ENCODE results near the gene PTCD3.

DNA sequence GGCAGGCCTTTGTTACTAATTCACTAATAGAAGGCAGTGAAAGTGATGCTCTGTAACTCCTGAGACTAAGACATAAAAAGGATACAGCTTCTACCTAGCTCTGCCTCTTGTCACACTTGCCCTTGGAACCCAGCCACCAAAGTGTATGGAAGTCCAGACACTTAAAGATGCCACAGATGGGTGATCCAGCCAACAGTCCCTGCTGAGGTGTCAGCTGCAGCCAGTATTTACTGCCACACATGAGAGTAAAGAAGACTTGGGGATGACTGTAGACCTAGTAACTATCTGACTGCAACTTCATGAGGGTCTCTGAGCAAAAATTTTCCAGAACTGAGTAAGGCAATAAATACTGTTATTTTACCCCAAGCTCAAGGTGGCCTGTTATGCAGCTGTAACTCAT lies 80.4 kb downstream of the PTCD3 start:
- TF ChIP-seq POLR2AphosphoS5 (IDR thresholded peaks at IDR 0.05; ENCODE audit: low read depth) (no peak), SPI1 (IDR thresholded peaks at IDR 0.05; ENCODE audit: borderline replicate concordance, low read depth) (no peak)
- TF ChIP-seq, protein P1, sequence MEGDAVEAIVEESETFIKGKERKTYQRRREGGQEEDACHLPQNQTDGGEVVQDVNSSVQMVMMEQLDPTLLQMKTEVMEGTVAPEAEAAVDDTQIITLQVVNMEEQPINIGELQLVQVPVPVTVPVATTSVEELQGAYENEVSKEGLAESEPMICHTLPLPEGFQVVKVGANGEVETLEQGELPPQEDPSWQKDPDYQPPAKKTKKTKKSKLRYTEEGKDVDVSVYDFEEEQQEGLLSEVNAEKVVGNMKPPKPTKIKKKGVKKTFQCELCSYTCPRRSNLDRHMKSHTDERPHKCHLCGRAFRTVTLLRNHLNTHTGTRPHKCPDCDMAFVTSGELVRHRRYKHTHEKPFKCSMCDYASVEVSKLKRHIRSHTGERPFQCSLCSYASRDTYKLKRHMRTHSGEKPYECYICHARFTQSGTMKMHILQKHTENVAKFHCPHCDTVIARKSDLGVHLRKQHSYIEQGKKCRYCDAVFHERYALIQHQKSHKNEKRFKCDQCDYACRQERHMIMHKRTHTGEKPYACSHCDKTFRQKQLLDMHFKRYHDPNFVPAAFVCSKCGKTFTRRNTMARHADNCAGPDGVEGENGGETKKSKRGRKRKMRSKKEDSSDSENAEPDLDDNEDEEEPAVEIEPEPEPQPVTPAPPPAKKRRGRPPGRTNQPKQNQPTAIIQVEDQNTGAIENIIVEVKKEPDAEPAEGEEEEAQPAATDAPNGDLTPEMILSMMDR (IDR thresholded peaks at IDR 0.05; ENCODE audit: insufficient read depth, low read length): no peak
- TF ChIP-seq, protein P2, sequence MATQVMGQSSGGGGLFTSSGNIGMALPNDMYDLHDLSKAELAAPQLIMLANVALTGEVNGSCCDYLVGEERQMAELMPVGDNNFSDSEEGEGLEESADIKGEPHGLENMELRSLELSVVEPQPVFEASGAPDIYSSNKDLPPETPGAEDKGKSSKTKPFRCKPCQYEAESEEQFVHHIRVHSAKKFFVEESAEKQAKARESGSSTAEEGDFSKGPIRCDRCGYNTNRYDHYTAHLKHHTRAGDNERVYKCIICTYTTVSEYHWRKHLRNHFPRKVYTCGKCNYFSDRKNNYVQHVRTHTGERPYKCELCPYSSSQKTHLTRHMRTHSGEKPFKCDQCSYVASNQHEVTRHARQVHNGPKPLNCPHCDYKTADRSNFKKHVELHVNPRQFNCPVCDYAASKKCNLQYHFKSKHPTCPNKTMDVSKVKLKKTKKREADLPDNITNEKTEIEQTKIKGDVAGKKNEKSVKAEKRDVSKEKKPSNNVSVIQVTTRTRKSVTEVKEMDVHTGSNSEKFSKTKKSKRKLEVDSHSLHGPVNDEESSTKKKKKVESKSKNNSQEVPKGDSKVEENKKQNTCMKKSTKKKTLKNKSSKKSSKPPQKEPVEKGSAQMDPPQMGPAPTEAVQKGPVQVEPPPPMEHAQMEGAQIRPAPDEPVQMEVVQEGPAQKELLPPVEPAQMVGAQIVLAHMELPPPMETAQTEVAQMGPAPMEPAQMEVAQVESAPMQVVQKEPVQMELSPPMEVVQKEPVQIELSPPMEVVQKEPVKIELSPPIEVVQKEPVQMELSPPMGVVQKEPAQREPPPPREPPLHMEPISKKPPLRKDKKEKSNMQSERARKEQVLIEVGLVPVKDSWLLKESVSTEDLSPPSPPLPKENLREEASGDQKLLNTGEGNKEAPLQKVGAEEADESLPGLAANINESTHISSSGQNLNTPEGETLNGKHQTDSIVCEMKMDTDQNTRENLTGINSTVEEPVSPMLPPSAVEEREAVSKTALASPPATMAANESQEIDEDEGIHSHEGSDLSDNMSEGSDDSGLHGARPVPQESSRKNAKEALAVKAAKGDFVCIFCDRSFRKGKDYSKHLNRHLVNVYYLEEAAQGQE (IDR thresholded peaks at IDR 0.05; ENCODE audit: insufficient replicate concordance, low read depth): no peak

All from HL-60 (cell line).